Dendritic cell treated with granulocyte-macrophage colony-stimulating factor and Interleukin-4, amounts not matched to agents 40 ng/mL and 50 ng/mL, for 4 days (primary cell): ENCODE results near the gene COMMD10.

Source experiments
- H3K27ac Mint-ChIP-seq: one replicate; pipeline ENCODE4 v1.8.0; 2022; ENCODE audit warnings: mild to moderate bottlenecking, mixed read lengths
- H3K27me3 Mint-ChIP-seq: one replicate; pipeline ENCODE4 v1.8.0; 2022; ENCODE audit warnings: mild to moderate bottlenecking, mixed read lengths
- H3K36me3 Mint-ChIP-seq: one replicate; pipeline ENCODE4 v1.8.0; 2022; ENCODE audit warnings: low read depth, mixed read lengths
- H3K4me1 Mint-ChIP-seq: one replicate; pipeline ENCODE4 v1.8.0; 2022; ENCODE audit warnings: low read depth, mixed read lengths
- H3K4me3 Mint-ChIP-seq: one replicate; pipeline ENCODE4 v1.8.0; 2022; ENCODE audit warnings: mild to moderate bottlenecking, moderate library complexity, mixed read lengths
- H3K9me3 Mint-ChIP-seq: one replicate; pipeline ENCODE4 v1.8.0; 2022; ENCODE audit warnings: mixed read lengths
- intact Hi-C: fragments of 100-400 bp; cut with micrococcal nuclease; formaldehyde crosslinking; loops from one replicate; pipeline ENCODE4 v1.15.0; 2022

COMMD10 gene

DNA sequence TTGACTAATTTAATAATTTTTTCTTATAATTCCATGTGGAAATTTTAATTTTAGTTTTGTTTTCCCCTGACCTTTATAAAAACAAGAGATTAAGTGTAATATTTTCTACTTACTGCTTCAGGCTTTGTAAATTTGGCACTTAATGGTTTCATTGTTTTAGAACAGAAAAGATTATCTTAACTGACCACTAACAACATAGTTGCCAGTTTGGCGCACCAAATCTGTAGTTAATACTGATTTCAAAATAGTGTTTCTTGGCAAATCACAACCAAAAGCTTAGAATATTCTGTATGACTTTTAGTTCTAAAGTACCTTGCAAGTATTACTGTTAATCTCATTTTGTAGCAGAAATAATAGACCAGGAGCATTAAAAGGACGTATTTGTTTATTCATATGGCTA, 124.3 kb downstream of the COMMD10 start:
- H3K27me3 Mint-ChIP-seq, result no peaks in the 10 kb centered on the region
- H3K27ac Mint-ChIP-seq, result no peak overlapping the region
- H3K36me3 Mint-ChIP-seq, result no peaks in the 10 kb centered on the region
- no peak overlapping the region for H3K4me3 Mint-ChIP-seq
- H3K4me1 Mint-ChIP-seq, result no peaks in the 10 kb centered on the region
- intact Hi-C loops, result no loop called here
- no peaks in the 10 kb centered on the region for H3K9me3 Mint-ChIP-seq

DNA sequence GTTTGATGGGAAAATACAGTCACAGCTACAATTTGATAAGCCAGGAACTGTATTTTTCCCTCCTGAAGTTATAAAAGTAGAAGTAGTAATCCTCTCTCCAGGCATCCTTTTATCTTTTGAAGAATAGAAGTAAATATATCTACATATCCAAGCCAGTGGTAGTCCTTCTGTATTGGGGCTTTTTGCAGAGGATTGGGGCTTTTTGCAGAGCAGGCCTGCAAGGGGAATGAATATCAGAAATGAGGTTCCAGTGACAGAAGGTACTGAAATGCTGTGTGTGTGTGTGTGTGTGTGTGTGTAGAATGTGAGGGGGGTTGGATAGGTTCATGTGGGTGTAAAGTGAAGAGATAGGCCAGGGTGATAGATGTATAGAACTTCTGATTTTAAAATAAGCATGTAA, 127.4 kb downstream of the COMMD10 start:
- no peaks in the 10 kb centered on the region for H3K9me3 Mint-ChIP-seq
- H3K27me3 Mint-ChIP-seq, result no peaks in the 10 kb centered on the region
- no peak overlapping the region for H3K27ac Mint-ChIP-seq
- intact Hi-C loops, result no loop called here
- no peak overlapping the region for H3K4me3 Mint-ChIP-seq
- H3K36me3 Mint-ChIP-seq, result peaks cover 4% of the 10 kb centered on the region
- H3K4me1 Mint-ChIP-seq, result no peaks in the 10 kb centered on the region

DNA sequence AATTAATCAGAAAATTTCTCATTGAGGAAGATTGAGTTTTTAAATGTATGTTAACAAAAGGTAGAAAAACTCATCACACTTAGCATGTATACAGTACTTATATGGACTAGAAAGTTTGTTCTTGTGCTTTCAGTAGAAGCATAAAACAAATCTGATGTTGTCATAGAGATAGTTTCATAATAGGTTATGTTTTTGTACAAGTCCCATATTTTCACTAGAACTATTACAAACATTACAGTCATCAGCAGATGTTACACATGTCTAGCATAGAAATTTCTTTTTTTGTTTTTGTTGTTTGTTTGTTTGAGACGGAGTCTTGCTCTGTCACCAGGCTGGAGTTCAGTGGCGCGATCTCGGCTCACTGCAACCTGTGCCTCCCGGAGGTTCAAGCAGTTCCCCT, 131.4 kb downstream of the COMMD10 start:
- Mint-ChIP-seq H3K4me1 (no peaks in the 10 kb centered on the region), H3K27me3 (no peaks in the 10 kb centered on the region), H3K9me3 (no peaks in the 10 kb centered on the region), H3K4me3 (no peak overlapping the region), H3K36me3 (peaks cover 19% of the 10 kb centered on the region), H3K27ac (no peak overlapping the region)
- intact Hi-C loops, result no loop called here

DNA sequence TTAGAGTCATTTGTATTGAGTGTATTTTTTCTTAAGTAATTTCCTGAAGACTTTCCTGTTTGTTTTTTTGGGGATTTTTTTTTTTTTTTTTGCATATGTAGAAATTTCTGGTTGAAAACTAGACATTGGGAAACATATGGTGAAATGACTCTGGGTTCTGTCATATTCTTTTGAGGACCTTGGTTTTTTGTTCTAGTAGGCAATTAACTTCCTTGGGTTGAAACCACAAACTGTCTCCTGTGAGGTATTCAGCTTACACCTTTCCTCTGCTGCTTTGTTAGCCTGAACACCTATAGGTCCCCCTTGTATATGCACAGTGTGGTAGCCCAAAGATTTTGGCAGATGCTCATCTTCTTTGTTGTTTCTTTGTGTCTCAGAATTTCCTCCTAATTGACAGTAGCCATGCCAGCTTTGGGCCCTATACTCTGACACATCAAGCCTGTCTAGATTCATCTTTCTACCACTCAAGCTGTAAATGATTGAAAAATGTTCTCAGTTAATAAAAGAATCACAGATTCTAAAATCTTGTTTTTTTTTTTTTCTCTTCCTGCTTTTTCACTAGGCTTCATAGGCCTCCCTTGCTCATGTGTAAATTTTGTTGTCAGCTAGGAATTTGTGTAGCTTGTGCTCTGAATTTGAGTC, 140.6 kb downstream of the COMMD10 start:
- peaks cover 24% of the 10 kb centered on the region for H3K36me3 Mint-ChIP-seq

GRCh38 chr5:116229131-116229689, 144.4 kb downstream of the COMMD10 start:
- peaks cover 25% of the 10 kb centered on the region for H3K36me3 Mint-ChIP-seq
- no peak overlapping the region for H3K27ac Mint-ChIP-seq
- no peak overlapping the region for H3K4me3 Mint-ChIP-seq
- H3K4me1 Mint-ChIP-seq, result peaks cover 10% of the 10 kb centered on the region
- H3K9me3 Mint-ChIP-seq, result peaks cover 14% of the 10 kb centered on the region
- H3K27me3 Mint-ChIP-seq, result no peaks in the 10 kb centered on the region
- intact Hi-C loops, result no loop called here

More for the DNA sequence above, 140.6 kb downstream of the COMMD10 start:
- H3K9me3 Mint-ChIP-seq, result peaks cover 16% of the 10 kb centered on the region
- H3K27me3 Mint-ChIP-seq, result no peaks in the 10 kb centered on the region
- peaks cover 10% of the 10 kb centered on the region for H3K4me1 Mint-ChIP-seq
- intact Hi-C loops, result no loop called here
- H3K4me3 Mint-ChIP-seq, result no peak overlapping the region
- no peak overlapping the region for H3K27ac Mint-ChIP-seq

GRCh38 chr5:116231288-116231687, 146.5 kb downstream of the COMMD10 start:
- intact Hi-C loops, result no loop called here

DNA sequence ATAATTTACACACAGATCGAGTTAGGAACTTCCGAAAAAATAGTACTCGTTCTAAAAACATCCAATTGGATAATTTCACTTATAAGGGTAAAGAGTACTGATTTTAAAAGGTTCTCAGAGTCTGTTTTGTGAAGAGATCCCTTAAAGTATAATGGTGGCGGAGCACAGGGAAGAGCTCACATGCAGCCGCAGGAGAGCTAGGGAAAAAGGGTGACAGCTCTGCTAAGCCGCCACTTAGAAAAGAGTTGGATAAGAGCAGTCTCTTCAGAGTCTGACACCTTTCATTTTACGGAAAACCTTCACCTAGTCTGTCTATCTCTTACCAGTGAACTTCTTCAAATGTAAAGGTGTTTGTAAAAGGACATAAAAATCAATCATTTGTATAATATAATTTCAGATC, 149.9 kb downstream of the COMMD10 start:
- Mint-ChIP-seq H3K36me3 (peaks cover 9% of the 10 kb centered on the region), H3K27ac (no peak overlapping the region), H3K27me3 (no peaks in the 10 kb centered on the region), H3K9me3 (peaks cover 11% of the 10 kb centered on the region), H3K4me1 (no peaks in the 10 kb centered on the region), H3K4me3 (no peak overlapping the region)
- intact Hi-C loops, result no loop called here

More at GRCh38 chr5:116231288-116231687, 146.5 kb downstream of the COMMD10 start:
- Mint-ChIP-seq H3K4me3 (no peak overlapping the region), H3K27ac (no peak overlapping the region), H3K36me3 (peaks cover 9% of the 10 kb centered on the region), H3K4me1 (no peaks in the 10 kb centered on the region), H3K9me3 (peaks cover 9% of the 10 kb centered on the region), H3K27me3 (no peaks in the 10 kb centered on the region)

GRCh38 chr5:116237917-116238500, 153.2 kb downstream of the COMMD10 start:
- peaks cover 21% of the 10 kb centered on the region for H3K36me3 Mint-ChIP-seq
- no peak overlapping the region for H3K27ac Mint-ChIP-seq
- intact Hi-C loops, result no loop called here
- peaks cover 18% of the 10 kb centered on the region for H3K9me3 Mint-ChIP-seq
- H3K27me3 Mint-ChIP-seq, result no peaks in the 10 kb centered on the region
- no peak overlapping the region for H3K4me3 Mint-ChIP-seq
- H3K4me1 Mint-ChIP-seq, result no peaks in the 10 kb centered on the region

GRCh38 chr5:116242343-116242742, 157.5 kb downstream of the COMMD10 start:
- peaks cover 17% of the 10 kb centered on the region for H3K36me3 Mint-ChIP-seq
- no peaks in the 10 kb centered on the region for H3K4me1 Mint-ChIP-seq
- no peak overlapping the region for H3K4me3 Mint-ChIP-seq
- H3K9me3 Mint-ChIP-seq, result peaks cover 39% of the 10 kb centered on the region
- intact Hi-C loops, result no loop called here
- H3K27me3 Mint-ChIP-seq, result no peaks in the 10 kb centered on the region
- H3K27ac Mint-ChIP-seq, result no peak overlapping the region

DNA sequence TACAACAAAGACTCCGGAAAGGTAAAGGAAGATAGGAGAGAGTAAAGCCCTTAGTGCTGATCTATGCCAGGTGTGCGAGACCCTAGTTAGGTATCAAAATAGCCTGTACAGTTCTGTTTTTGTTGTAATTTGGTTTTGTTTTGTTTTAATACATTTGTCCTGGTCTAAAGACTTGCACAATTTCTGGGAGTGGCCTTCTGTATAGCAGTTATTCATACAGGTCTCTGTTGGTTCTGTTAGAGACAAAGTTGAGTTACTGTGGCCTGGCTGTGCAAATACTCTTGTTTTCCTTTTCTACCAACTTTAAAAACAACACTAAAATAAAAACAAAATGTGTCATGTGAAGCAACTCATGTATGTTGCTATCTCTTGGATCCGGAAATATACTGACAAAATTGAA, 163.6 kb downstream of the COMMD10 start:
- Mint-ChIP-seq H3K27ac (no peak overlapping the region), H3K9me3 (peaks cover 30% of the 10 kb centered on the region)
- intact Hi-C loops, result no loop called here

DNA sequence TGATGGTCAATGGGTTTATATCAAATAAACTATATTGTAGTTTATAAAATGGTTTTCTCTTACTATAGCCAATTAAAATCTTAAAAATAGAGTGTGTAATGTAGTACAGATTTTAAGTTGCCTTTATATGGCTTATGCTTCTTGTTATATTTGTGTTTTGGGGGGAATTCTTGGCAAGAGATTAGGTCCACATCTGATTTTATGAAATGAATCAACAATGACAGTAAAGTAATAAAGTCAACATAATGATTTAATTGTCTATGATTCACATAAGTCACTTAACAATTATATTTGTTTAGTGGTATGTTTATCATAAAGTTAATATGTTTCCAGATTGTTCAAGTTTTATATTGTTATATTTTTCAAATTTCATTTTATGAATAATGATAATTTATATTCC, 164.8 kb downstream of the COMMD10 start:
- H3K4me3 Mint-ChIP-seq, result no peak overlapping the region
- H3K9me3 Mint-ChIP-seq, result peaks cover 36% of the 10 kb centered on the region
- H3K27me3 Mint-ChIP-seq, result no peaks in the 10 kb centered on the region
- intact Hi-C loops, result no loop called here
- no peaks in the 10 kb centered on the region for H3K4me1 Mint-ChIP-seq
- H3K36me3 Mint-ChIP-seq, result peaks cover 12% of the 10 kb centered on the region
- H3K27ac Mint-ChIP-seq, result no peak overlapping the region

More for the DNA sequence above, 163.6 kb downstream of the COMMD10 start:
- no peaks in the 10 kb centered on the region for H3K27me3 Mint-ChIP-seq
- no peak overlapping the region for H3K4me3 Mint-ChIP-seq
- no peaks in the 10 kb centered on the region for H3K4me1 Mint-ChIP-seq
- H3K36me3 Mint-ChIP-seq, result peaks cover 6% of the 10 kb centered on the region

DNA sequence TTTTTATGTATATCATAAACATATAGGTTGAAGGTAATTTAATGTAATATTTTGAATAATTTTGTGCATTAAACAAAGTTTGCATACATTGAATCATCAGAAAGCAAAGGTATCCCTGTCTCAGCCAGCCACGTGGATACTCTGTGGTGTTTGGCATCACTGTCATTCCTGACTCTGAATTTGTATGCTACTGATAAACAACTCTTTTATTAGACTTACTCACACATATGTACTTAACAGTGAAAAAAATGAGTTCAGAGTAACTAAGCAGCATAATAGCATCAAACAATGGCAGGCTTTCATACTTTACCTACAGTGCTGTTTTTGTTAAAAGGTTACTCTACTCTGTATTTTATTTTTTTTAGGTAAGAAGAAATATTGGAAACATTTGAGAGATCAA, 171.9 kb downstream of the COMMD10 start:
- Mint-ChIP-seq H3K27ac (no peak overlapping the region), H3K27me3 (no peaks in the 10 kb centered on the region), H3K4me3 (no peak overlapping the region), H3K9me3 (peaks cover 26% of the 10 kb centered on the region), H3K36me3 (peaks cover 29% of the 10 kb centered on the region), H3K4me1 (no peaks in the 10 kb centered on the region)
- intact Hi-C loops, result no loop called here

DNA sequence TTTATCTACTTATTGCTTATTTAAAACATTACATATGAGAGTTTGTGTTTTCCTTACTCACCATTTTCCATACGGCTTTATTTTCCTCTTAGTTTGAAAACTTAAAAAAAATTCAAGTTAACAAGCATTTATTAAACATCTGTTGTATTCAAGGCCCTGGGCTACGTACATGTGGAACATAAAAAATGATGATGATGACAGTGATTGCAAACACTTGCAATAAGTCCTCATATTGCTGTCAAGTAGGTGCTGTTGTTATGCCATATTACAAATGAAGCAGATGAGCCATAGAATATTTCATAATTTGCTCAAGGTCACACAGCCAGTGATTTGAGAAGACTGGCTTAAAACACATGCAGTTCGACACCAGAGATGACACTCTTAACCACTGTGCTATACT, 180.6 kb downstream of the COMMD10 start:
- intact Hi-C loops, result no loop called here
- H3K9me3 Mint-ChIP-seq, result peaks cover 40% of the 10 kb centered on the region
- H3K27ac Mint-ChIP-seq, result no peak overlapping the region
- no peak overlapping the region for H3K4me3 Mint-ChIP-seq
- no peaks in the 10 kb centered on the region for H3K4me1 Mint-ChIP-seq
- peaks cover 37% of the 10 kb centered on the region for H3K36me3 Mint-ChIP-seq
- no peaks in the 10 kb centered on the region for H3K27me3 Mint-ChIP-seq

- intact Hi-C loops, result no loop called here
- Mint-ChIP-seq H3K36me3 (peaks cover 25% of the 10 kb centered on the region), H3K27ac (no peak overlapping the region), H3K27me3 (no peaks in the 10 kb centered on the region), H3K4me1 (no peaks in the 10 kb centered on the region), H3K9me3 (peaks cover 39% of the 10 kb centered on the region), H3K4me3 (no peak overlapping the region)
Observed at GRCh38 chr5:116271446-116272025, 186.7 kb downstream of the COMMD10 start.
